GM12878 (cell line): ENCODE data around the gene HDHD3. TPM values are rescaled to one million over a fixed set of nuclear protein-coding genes. Genes with fewer than 3 reads are reported as not detected.

Experiments
- ATAC-seq: fragments of 200-7000 bp; cut with Tn5 transposase; 3 replicates; pipeline ENCODE4 v1.9.1; 2020; ENCODE audit warnings: mild to moderate bottlenecking, moderate library complexity
- BruUV-seq: library from RNA; stranded (reverse); fragments of 400-500 nt; replicated peaks from 2 replicates; lab custom pipeline; 2021; lab: Mats Ljungman, UMichigan
- CTCF ChIA-PET: fragments of 300-600 bp; sonication (Branson Sonifier 250); formaldehyde crosslinking; extraction: SDS; loops from one replicate; lab custom pipeline; 2021; ENCODE audit warnings: inconsistent platforms; lab: Yijun Ruan, JAX
- POLR2A ChIA-PET: fragments of 350-600 bp; formaldehyde crosslinking; extraction: SDS; loops from one replicate; lab custom pipeline; 2021; ENCODE audit warnings: inconsistent platforms; lab: Charles Lee
- RAD21 ChIA-PET: fragments of 300-600 bp; sonication (Branson Sonifier 250); formaldehyde crosslinking; loops from one replicate; lab custom pipeline; 2023; ENCODE audit warnings: antibody characterized with exemption; ENCODE audit not compliant: unreplicated experiment; lab: Charles Lee
- SMC1A ChIA-PET: fragments of 300-600 bp; sonication (Branson Sonifier 250); formaldehyde crosslinking; loops from one replicate; lab custom pipeline; 2023; ENCODE audit not compliant: unreplicated experiment, uncharacterized antibody; lab: Charles Lee
- DNase-seq: peaks from one replicate; pipeline ENCODE4 v3.0.0-alpha.2; 2011; ENCODE audit warnings: low read depth, low spot score
- FAIRE-seq: peaks from 3 replicates; lab custom pipeline; 2011; peaks lifted over from hg19 to GRCh38; lab: Jason Lieb, UNC
- H2AFZ ChIP-seq: 2 replicates; pipeline ENCODE4 v1.6.0; 2011; ENCODE audit warnings: low read depth, low read length, control low read depth; ENCODE audit not compliant: control insufficient read depth
- H3K27ac ChIP-seq: 2 replicates; pipeline ENCODE4 v1.5.1; 2011; ENCODE audit warnings: control low read depth; ENCODE audit not compliant: control insufficient read depth, insufficient read depth
- H3K27me3 ChIP-seq, 2 experiments: replicated peaks in 1 of 2; 2 replicates each; pipeline versions ENCODE4 v1.6.0 to v1.6.1; 2011; ENCODE audit warnings: low read length in 1 of 2; ENCODE audit not compliant: control insufficient read depth in 2 of 2, insufficient read depth in 2 of 2
- H3K36me3 ChIP-seq, 2 experiments: 2 replicates each; pipeline ENCODE4 v1.5.1; 2011; ENCODE audit warnings: low read length in 1 of 2; ENCODE audit not compliant: control insufficient read depth in 2 of 2, insufficient read depth in 2 of 2
- H3K4me1 ChIP-seq: 2 replicates; pipeline ENCODE4 v1.6.1; 2011; ENCODE audit warnings: mild to moderate bottlenecking, low read length, moderate library complexity, mixed read lengths; ENCODE audit not compliant: control insufficient read depth, insufficient read depth
- H3K4me2 ChIP-seq: 2 replicates; pipeline ENCODE4 v1.6.0; 2011; ENCODE audit warnings: control low read depth; ENCODE audit not compliant: control insufficient read depth, insufficient read depth
- H3K4me3 ChIP-seq: fragments of 200-600 bp; sonication (generic); 2 replicates; pipeline ENCODE4 v1.5.1; 2016
- H3K79me2 ChIP-seq: 2 replicates; pipeline ENCODE4 v1.6.0; 2011; ENCODE audit warnings: low read length; ENCODE audit not compliant: control insufficient read depth, insufficient read depth
- H3K9ac ChIP-seq: 2 replicates; pipeline ENCODE4 v1.8.0; 2011; ENCODE audit warnings: low read length, control low read depth, mixed read lengths; ENCODE audit not compliant: control insufficient read depth, insufficient read depth
- H3K9me3 ChIP-seq: replicated peaks from 3 replicates; pipeline ENCODE4 v1.5.1; 2011; ENCODE audit warnings: mild to moderate bottlenecking, low read length; ENCODE audit not compliant: control insufficient read depth, insufficient read depth
- H4K20me1 ChIP-seq: 2 replicates; pipeline ENCODE4 v1.6.0; 2011; ENCODE audit not compliant: control insufficient read depth, insufficient read depth
- CBFB ChIP-seq: IDR thresholded peaks from 2 replicates; pipeline ENCODE4 v1.6.1; 2016; ENCODE audit warnings: antibody characterized with exemption, low read depth
- CBX5 ChIP-seq: sonication (generic); IDR thresholded peaks from 2 replicates; pipeline ENCODE4 v1.6.1; 2016; ENCODE audit warnings: low read depth, moderate library complexity, mild to moderate bottlenecking, inconsistent platforms
- CHD1 ChIP-seq: IDR thresholded peaks from 2 replicates; pipeline ENCODE4 v1.6.1; 2012; ENCODE audit warnings: low read depth, low read length, improper control_type of control experiment
- CREB1 ChIP-seq: IDR thresholded peaks from 2 replicates; pipeline ENCODE4 v1.6.1; 2012; ENCODE audit warnings: low read depth, mild to moderate bottlenecking, inconsistent platforms
- HDAC2 ChIP-seq: fragments of 200-600 bp; sonication (generic); IDR thresholded peaks from 2 replicates; pipeline ENCODE4 v1.6.1; 2017
- KDM1A ChIP-seq: fragments of 200-600 bp; sonication (generic); IDR thresholded peaks from 2 replicates; pipeline ENCODE4 v1.6.1; 2016; ENCODE audit warnings: borderline replicate concordance
- NR2C1 ChIP-seq: fragments of 450-650 bp; IDR thresholded peaks from 2 replicates; pipeline ENCODE4 v1.6.1; 2017; ENCODE audit warnings: antibody characterized with exemption, mild to moderate bottlenecking, moderate library complexity
- RCOR1 ChIP-seq: conservative IDR thresholded peaks from 2 replicates; pipeline ENCODE4 v1.6.1; 2012; ENCODE audit warnings: low read depth, low read length, improper control_type of control experiment
- SIN3A ChIP-seq: IDR thresholded peaks from 2 replicates; pipeline ENCODE4 v1.6.1; 2012; ENCODE audit warnings: low read depth, low read length, improper control_type of control experiment
- SREBF1 ChIP-seq: IDR thresholded peaks from 2 replicates; pipeline ENCODE4 v1.6.1; 2012; ENCODE audit warnings: mild to moderate bottlenecking, low read length
- WRNIP1 ChIP-seq: IDR thresholded peaks from 2 replicates; pipeline ENCODE4 v1.6.1; 2011; ENCODE audit warnings: low read depth, low read length, improper control_type of control experiment, borderline replicate concordance
- ZNF384 ChIP-seq: IDR thresholded peaks from 2 replicates; pipeline ENCODE4 v1.6.1; 2012; ENCODE audit warnings: low read depth, mild to moderate bottlenecking, low read length, improper control_type of control experiment, borderline replicate concordance
- ZSCAN29 ChIP-seq: fragments of 450-650 bp; IDR thresholded peaks from 2 replicates; pipeline ENCODE4 v1.6.1; 2017; ENCODE audit warnings: mild to moderate bottlenecking, moderate library complexity
- WGBS: methylation state at CpG from one replicate; pipeline ENCODE4 v1.1.6; 2016; ENCODE audit warnings: low lambda C conversion rate; ENCODE audit not compliant: insufficient replicate concordance, insufficient coverage; ENCODE audit errors: missing lambda C conversion rate; 5-methylcytosine and 5-hydroxymethylcytosine counted together
- in situ Hi-C: fragments of 300-500 bp; cut with MboI; formaldehyde crosslinking; loops from 9 replicates; pipeline ENCODE4 v1.14.3; 2018; ENCODE audit warnings: mixed read lengths
- intact Hi-C: fragments of 100-400 bp; cut with micrococcal nuclease; formaldehyde crosslinking; loops from one replicate; pipeline ENCODE4 v1.14.2; 2022; ENCODE audit not compliant: unreplicated experiment
- polyA plus RNA-seq, 11 experiments: library from polyadenylated mRNA; depleted of rRNA in 4 of 11; unstranded in 6 of 11; stranded (reverse) in 5 of 11; fragments of >200 nt; fragmentation: Nextera tagmentation in 4 of 11; fragmentation: Illumina TruSeq in 1 of 11; extraction: Ambion mirVana in 4 of 11; extraction: Trizol in 1 of 11; gene quantifications; 1 replicate in 1 of 11; 2 replicates in 10 of 11; pipeline versions ENCODE4 v1.2.1 to v1.2.3, GENCODE V29; 2011 to 2016; ENCODE audit warnings: inconsistent platforms in 2 of 11, missing spikeins in 2 of 11, low read depth in 1 of 11
- total RNA-seq, 4 experiments: library from RNA; depleted of rRNA in 3 of 4; stranded (reverse); fragments of >200 nt in 3 of 4; fragmentation: Illumina TruSeq in 1 of 4; extraction: Trizol in 1 of 4; gene quantifications; 2 replicates each; pipeline versions ENCODE4 v1.2.1 to v1.2.3, GENCODE V29; 2013 to 2021
- TF ChIP-seq, protein P1 (sequence below): fragments of 450-650 bp; IDR thresholded peaks from 2 replicates; pipeline ENCODE4 v1.6.1; 2017; ENCODE audit warnings: low read depth, mild to moderate bottlenecking, moderate library complexity
- TF ChIP-seq, protein P2 (sequence below): IDR thresholded peaks from 2 replicates; pipeline ENCODE4 v1.6.1; 2011; ENCODE audit warnings: borderline replicate concordance, low read depth, mild to moderate bottlenecking, moderate library complexity, low read length; ENCODE audit not compliant: insufficient read depth, poor library complexity, severe bottlenecking
- TF ChIP-seq, protein P3 (sequence below): fragments of 450-650 bp; IDR thresholded peaks from 2 replicates; pipeline ENCODE4 v1.6.1; 2014; ENCODE audit warnings: mild to moderate bottlenecking
- TF ChIP-seq, protein P4 (sequence below): IDR thresholded peaks from 2 replicates; pipeline ENCODE4 v1.6.1; 2011; ENCODE audit warnings: borderline replicate concordance, low read depth, mild to moderate bottlenecking, moderate library complexity, mixed read lengths, low read length; ENCODE audit not compliant: insufficient read depth; ENCODE audit errors: extremely low read length

The HDHD3 gene
- total and polyA plus RNA-seq, 10 of the 15 experiments (the other 5 are each of a cell fraction or from before 2014, with no cell fraction given), result 1.3 to 29.4 (median 17.9) TPM

DNA sequence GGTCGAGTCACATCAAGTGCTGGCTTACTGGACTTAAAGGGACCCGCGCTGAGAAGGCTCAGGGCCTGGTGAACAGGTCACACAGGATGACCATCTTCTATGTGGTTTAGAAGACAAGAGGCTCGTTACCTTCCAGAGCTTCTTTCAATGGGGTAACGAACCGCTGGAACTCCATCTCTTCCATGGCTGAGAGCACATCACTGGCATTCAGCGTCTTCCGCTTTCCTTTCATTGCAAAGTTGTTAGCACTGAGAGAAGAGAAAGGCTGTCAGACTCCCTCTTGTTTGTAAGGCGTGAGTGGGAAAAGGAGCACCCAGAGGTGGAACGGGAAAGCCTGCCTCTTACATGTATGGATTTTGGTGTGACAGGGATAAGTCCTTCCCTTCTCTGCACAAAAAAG, 32.7 kb upstream of the HDHD3 start:
- peaks cover 0 to 10% of the 10 kb centered on the region in 2 experiments; a peak in 1 of 4 replicates for H3K36me3 ChIP-seq
- no peak for ATAC-seq
- in situ Hi-C loops (loop anchor here (5.0 kb wide), 1 partner anchor 137 kb away; no protein-coding TSS in a partner anchor), intact Hi-C loops (loop anchor here (10.0 kb wide), 2 partner anchors 195 to 1045 kb away; no protein-coding TSS in a partner anchor)
- ChIA-PET POLR2A (interaction anchor here (0.6 to 2.6 kb wide), 12 partner anchors 8 to 193 kb away, joined by 3 to 18 read pairs (median 4); partner anchors contain the start of genes ALAD, CDC26 and PRPF4), SMC1A (interaction anchor here (0.9 to 1.4 kb wide), 8 partner anchors 11 to 137 kb away, joined by 3 to 10 read pairs (median 4); partner anchors contain the start of genes CDC26 and PRPF4), CTCF (interaction anchor here (0.6 to 5.3 kb wide), 15 partner anchors 9 to 309 kb away, joined by 3 to 72 read pairs (median 4); partner anchors contain the start of genes ALAD, CDC26, PRPF4 and WDR31), RAD21 (interaction anchor here (0.6 to 2.5 kb wide), 18 partner anchors 9 to 248 kb away, joined by 3 to 16 read pairs (median 5); partner anchors contain the start of genes ALAD, CDC26 and PRPF4)
- H3K27ac ChIP-seq, result peak overlapping the region; percentile 98
- no TSS peak for BruUV-seq
- H2AFZ ChIP-seq, result no peak overlapping the region
- TF ChIP-seq ZSCAN29 (no peak), WRNIP1 (no peak), KDM1A (no peak), CHD1 (no peak), CBFB (no peak), RCOR1 (no peak), ZNF384 (no peak), HDAC2 (no peak), SREBF1 (no peak), NR2C1 (no peak), CBX5 (no peak), CREB1 (no peak), SIN3A (no peak)
- TF ChIP-seq, protein P1, sequence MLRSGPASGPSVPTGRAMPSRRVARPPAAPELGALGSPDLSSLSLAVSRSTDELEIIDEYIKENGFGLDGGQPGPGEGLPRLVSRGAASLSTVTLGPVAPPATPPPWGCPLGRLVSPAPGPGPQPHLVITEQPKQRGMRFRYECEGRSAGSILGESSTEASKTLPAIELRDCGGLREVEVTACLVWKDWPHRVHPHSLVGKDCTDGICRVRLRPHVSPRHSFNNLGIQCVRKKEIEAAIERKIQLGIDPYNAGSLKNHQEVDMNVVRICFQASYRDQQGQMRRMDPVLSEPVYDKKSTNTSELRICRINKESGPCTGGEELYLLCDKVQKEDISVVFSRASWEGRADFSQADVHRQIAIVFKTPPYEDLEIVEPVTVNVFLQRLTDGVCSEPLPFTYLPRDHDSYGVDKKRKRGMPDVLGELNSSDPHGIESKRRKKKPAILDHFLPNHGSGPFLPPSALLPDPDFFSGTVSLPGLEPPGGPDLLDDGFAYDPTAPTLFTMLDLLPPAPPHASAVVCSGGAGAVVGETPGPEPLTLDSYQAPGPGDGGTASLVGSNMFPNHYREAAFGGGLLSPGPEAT, result no peak
- TF ChIP-seq, protein P2, sequence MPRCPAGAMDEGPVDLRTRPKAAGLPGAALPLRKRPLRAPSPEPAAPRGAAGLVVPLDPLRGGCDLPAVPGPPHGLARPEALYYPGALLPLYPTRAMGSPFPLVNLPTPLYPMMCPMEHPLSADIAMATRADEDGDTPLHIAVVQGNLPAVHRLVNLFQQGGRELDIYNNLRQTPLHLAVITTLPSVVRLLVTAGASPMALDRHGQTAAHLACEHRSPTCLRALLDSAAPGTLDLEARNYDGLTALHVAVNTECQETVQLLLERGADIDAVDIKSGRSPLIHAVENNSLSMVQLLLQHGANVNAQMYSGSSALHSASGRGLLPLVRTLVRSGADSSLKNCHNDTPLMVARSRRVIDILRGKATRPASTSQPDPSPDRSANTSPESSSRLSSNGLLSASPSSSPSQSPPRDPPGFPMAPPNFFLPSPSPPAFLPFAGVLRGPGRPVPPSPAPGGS, result no peak
- TF ChIP-seq, protein P3, sequence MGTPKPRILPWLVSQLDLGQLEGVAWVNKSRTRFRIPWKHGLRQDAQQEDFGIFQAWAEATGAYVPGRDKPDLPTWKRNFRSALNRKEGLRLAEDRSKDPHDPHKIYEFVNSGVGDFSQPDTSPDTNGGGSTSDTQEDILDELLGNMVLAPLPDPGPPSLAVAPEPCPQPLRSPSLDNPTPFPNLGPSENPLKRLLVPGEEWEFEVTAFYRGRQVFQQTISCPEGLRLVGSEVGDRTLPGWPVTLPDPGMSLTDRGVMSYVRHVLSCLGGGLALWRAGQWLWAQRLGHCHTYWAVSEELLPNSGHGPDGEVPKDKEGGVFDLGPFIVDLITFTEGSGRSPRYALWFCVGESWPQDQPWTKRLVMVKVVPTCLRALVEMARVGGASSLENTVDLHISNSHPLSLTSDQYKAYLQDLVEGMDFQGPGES, result no peak
- TF ChIP-seq, protein P4, sequence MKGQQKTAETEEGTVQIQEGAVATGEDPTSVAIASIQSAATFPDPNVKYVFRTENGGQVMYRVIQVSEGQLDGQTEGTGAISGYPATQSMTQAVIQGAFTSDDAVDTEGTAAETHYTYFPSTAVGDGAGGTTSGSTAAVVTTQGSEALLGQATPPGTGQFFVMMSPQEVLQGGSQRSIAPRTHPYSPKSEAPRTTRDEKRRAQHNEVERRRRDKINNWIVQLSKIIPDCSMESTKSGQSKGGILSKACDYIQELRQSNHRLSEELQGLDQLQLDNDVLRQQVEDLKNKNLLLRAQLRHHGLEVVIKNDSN, result no peak
- H3K4me2 ChIP-seq, result peak overlapping the region; percentile 81
- H3K27me3 ChIP-seq, result no peaks in the 10 kb centered on the region
- WGBS, result 20% methylated on average over 10 of the region's 10 CpGs
- no peaks in the 10 kb centered on the region for H3K9me3 ChIP-seq
- FAIRE-seq, result no peak
- no peak for DNase-seq
- H3K79me2 ChIP-seq, result peaks cover 19% of the 10 kb centered on the region
- H3K4me1 ChIP-seq, result peaks cover 16% of the 10 kb centered on the region; the same call in 1 of the 2 replicates
- no peaks in the 10 kb centered on the region for H4K20me1 ChIP-seq
- H3K9ac ChIP-seq, result peak overlapping the region; percentile 93
- H3K4me3 ChIP-seq, result peak overlapping the region; percentile 92
